GM12878 (cell line): ENCODE measurements around the gene MAP7D2. TPM values are rescaled to one million over a fixed set of nuclear protein-coding genes. Genes with fewer than 3 reads are reported as not detected.

Experiments
- ATAC-seq: fragments of 200-7000 bp; cut with Tn5 transposase; 3 replicates; pipeline ENCODE4 v1.9.1; 2020; ENCODE audit warnings: mild to moderate bottlenecking, moderate library complexity
- BruUV-seq: library from RNA; stranded (reverse); fragments of 400-500 nt; replicated peaks from 2 replicates; lab custom pipeline; 2021; lab: Mats Ljungman, UMichigan
- CTCF ChIA-PET: fragments of 300-600 bp; sonication (Branson Sonifier 250); formaldehyde crosslinking; extraction: SDS; loops from one replicate; lab custom pipeline; 2021; ENCODE audit warnings: inconsistent platforms; lab: Yijun Ruan, JAX
- POLR2A ChIA-PET: fragments of 350-600 bp; formaldehyde crosslinking; extraction: SDS; loops from one replicate; lab custom pipeline; 2021; ENCODE audit warnings: inconsistent platforms; lab: Charles Lee
- RAD21 ChIA-PET: fragments of 300-600 bp; sonication (Branson Sonifier 250); formaldehyde crosslinking; loops from one replicate; lab custom pipeline; 2023; ENCODE audit warnings: antibody characterized with exemption; ENCODE audit not compliant: unreplicated experiment; lab: Charles Lee
- SMC1A ChIA-PET: fragments of 300-600 bp; sonication (Branson Sonifier 250); formaldehyde crosslinking; loops from one replicate; lab custom pipeline; 2023; ENCODE audit not compliant: unreplicated experiment, uncharacterized antibody; lab: Charles Lee
- DNase-seq: peaks from one replicate; pipeline ENCODE4 v3.0.0-alpha.2; 2011; ENCODE audit warnings: low read depth, low spot score
- FAIRE-seq: peaks from 3 replicates; lab custom pipeline; 2011; peaks lifted over from hg19 to GRCh38; lab: Jason Lieb, UNC
- H2AFZ ChIP-seq: 2 replicates; pipeline ENCODE4 v1.6.0; 2011; ENCODE audit warnings: low read depth, low read length, control low read depth; ENCODE audit not compliant: control insufficient read depth
- H3K27ac ChIP-seq: 2 replicates; pipeline ENCODE4 v1.5.1; 2011; ENCODE audit warnings: control low read depth; ENCODE audit not compliant: control insufficient read depth, insufficient read depth
- H3K27me3 ChIP-seq, 2 experiments: replicated peaks in 1 of 2; 2 replicates each; pipeline versions ENCODE4 v1.6.0 to v1.6.1; 2011; ENCODE audit warnings: low read length in 1 of 2; ENCODE audit not compliant: control insufficient read depth in 2 of 2, insufficient read depth in 2 of 2
- H3K36me3 ChIP-seq, 2 experiments: 2 replicates each; pipeline ENCODE4 v1.5.1; 2011; ENCODE audit warnings: low read length in 1 of 2; ENCODE audit not compliant: control insufficient read depth in 2 of 2, insufficient read depth in 2 of 2
- H3K4me1 ChIP-seq: 2 replicates; pipeline ENCODE4 v1.6.1; 2011; ENCODE audit warnings: mild to moderate bottlenecking, low read length, moderate library complexity, mixed read lengths; ENCODE audit not compliant: control insufficient read depth, insufficient read depth
- H3K4me2 ChIP-seq: 2 replicates; pipeline ENCODE4 v1.6.0; 2011; ENCODE audit warnings: control low read depth; ENCODE audit not compliant: control insufficient read depth, insufficient read depth
- H3K4me3 ChIP-seq: fragments of 200-600 bp; sonication (generic); 2 replicates; pipeline ENCODE4 v1.5.1; 2016
- H3K79me2 ChIP-seq: 2 replicates; pipeline ENCODE4 v1.6.0; 2011; ENCODE audit warnings: low read length; ENCODE audit not compliant: control insufficient read depth, insufficient read depth
- H3K9ac ChIP-seq: 2 replicates; pipeline ENCODE4 v1.8.0; 2011; ENCODE audit warnings: low read length, control low read depth, mixed read lengths; ENCODE audit not compliant: control insufficient read depth, insufficient read depth
- H3K9me3 ChIP-seq: replicated peaks from 3 replicates; pipeline ENCODE4 v1.5.1; 2011; ENCODE audit warnings: mild to moderate bottlenecking, low read length; ENCODE audit not compliant: control insufficient read depth, insufficient read depth
- H4K20me1 ChIP-seq: 2 replicates; pipeline ENCODE4 v1.6.0; 2011; ENCODE audit not compliant: control insufficient read depth, insufficient read depth
- BRCA1 ChIP-seq: IDR thresholded peaks from 2 replicates; pipeline ENCODE4 v1.6.1; 2011; ENCODE audit warnings: low read depth, low read length, improper control_type of control experiment
- CBX3 ChIP-seq: fragments of 200-600 bp; sonication (generic); IDR thresholded peaks from 2 replicates; pipeline ENCODE4 v1.6.1; 2016; ENCODE audit warnings: low read depth, borderline replicate concordance
- CREM ChIP-seq: IDR thresholded peaks from 2 replicates; pipeline ENCODE4 v1.6.1; 2014; ENCODE audit warnings: antibody characterized with exemption, low read depth
- EED ChIP-seq: sonication (generic); IDR thresholded peaks from 2 replicates; pipeline ENCODE4 v1.6.1; 2016; ENCODE audit warnings: antibody characterized with exemption, low read depth
- EP300 ChIP-seq, 2 experiments: fragments of 150-350 bp in 1 of 2; IDR thresholded peaks; 2 replicates each; pipeline ENCODE4 v1.6.1; 2011 to 2012; ENCODE audit warnings: low read depth in 2 of 2, low read length in 2 of 2, borderline replicate concordance in 1 of 2, improper control_type of control experiment in 1 of 2, inconsistent platforms in 1 of 2; ENCODE audit not compliant: control insufficient read depth in 1 of 2
- HSF1 ChIP-seq: fragments of 150-350 bp; IDR thresholded peaks from 2 replicates; pipeline ENCODE4 v1.6.1; 2014; ENCODE audit warnings: mild to moderate bottlenecking, low read depth, low read length
- MEF2B ChIP-seq: fragments of 450-650 bp; IDR thresholded peaks from 2 replicates; pipeline ENCODE4 v1.6.1; 2018; ENCODE audit warnings: mild to moderate bottlenecking, moderate library complexity; ENCODE audit not compliant: partially characterized antibody, poor library complexity, severe bottlenecking
- MTA2 ChIP-seq: fragments of 450-650 bp; IDR thresholded peaks from 2 replicates; pipeline ENCODE4 v1.6.1; 2016; ENCODE audit warnings: low read depth, mild to moderate bottlenecking, moderate library complexity
- MTA3 ChIP-seq: IDR thresholded peaks from 2 replicates; pipeline ENCODE4 v1.6.1; 2012; ENCODE audit warnings: low read length, inconsistent platforms, borderline replicate concordance
- NFIC ChIP-seq: IDR thresholded peaks from 2 replicates; pipeline ENCODE4 v1.6.1; 2012; ENCODE audit warnings: low read depth, mild to moderate bottlenecking, inconsistent platforms, low read length, moderate library complexity
- NRF1 ChIP-seq: conservative IDR thresholded peaks from 2 replicates; pipeline ENCODE4 v1.6.1; 2011; ENCODE audit warnings: mild to moderate bottlenecking, low read depth, low read length, improper control_type of control experiment
- POLR2AphosphoS5 ChIP-seq: IDR thresholded peaks from 2 replicates; pipeline ENCODE4 v1.6.1; 2011; ENCODE audit warnings: mild to moderate bottlenecking, low read length, inconsistent platforms
- RB1 ChIP-seq: fragments of 450-650 bp; formaldehyde crosslinking; IDR thresholded peaks from 2 replicates; pipeline ENCODE4 v1.6.1; 2017; ENCODE audit warnings: mild to moderate bottlenecking, borderline replicate concordance
- RELA ChIP-seq: fragments of 450-650 bp; IDR thresholded peaks from 2 replicates; pipeline ENCODE4 v1.8.0; 2014; ENCODE audit warnings: borderline replicate concordance; ENCODE audit not compliant: partially characterized antibody
- STAT3 ChIP-seq: IDR thresholded peaks from 2 replicates; pipeline ENCODE4 v1.6.1; 2011; ENCODE audit warnings: low read depth, low read length, improper control_type of control experiment
- SUZ12 ChIP-seq: fragments of 200-600 bp; sonication (generic); IDR thresholded peaks from one replicate; pipeline ENCODE4 v1.6.1; 2018; ENCODE audit warnings: antibody characterized with exemption, mild to moderate bottlenecking; ENCODE audit not compliant: unreplicated experiment
- TBL1XR1 ChIP-seq: IDR thresholded peaks from 2 replicates; pipeline ENCODE4 v1.6.1; 2012; ENCODE audit warnings: low read depth, low read length, improper control_type of control experiment
- WRNIP1 ChIP-seq: IDR thresholded peaks from 2 replicates; pipeline ENCODE4 v1.6.1; 2011; ENCODE audit warnings: low read depth, low read length, improper control_type of control experiment, borderline replicate concordance
- YBX1 ChIP-seq: fragments of 450-650 bp; IDR thresholded peaks from 2 replicates; pipeline ENCODE4 v1.6.1; 2016; ENCODE audit warnings: antibody characterized with exemption
- ZBTB40 ChIP-seq: fragments of 450-650 bp; IDR thresholded peaks from 2 replicates; pipeline ENCODE4 v1.6.1; 2016; ENCODE audit warnings: mild to moderate bottlenecking, moderate library complexity, borderline replicate concordance
- WGBS: methylation state at CpG from one replicate; pipeline ENCODE4 v1.1.6; 2016; ENCODE audit warnings: low lambda C conversion rate; ENCODE audit not compliant: insufficient replicate concordance, insufficient coverage; ENCODE audit errors: missing lambda C conversion rate; 5-methylcytosine and 5-hydroxymethylcytosine counted together
- in situ Hi-C: fragments of 300-500 bp; cut with MboI; formaldehyde crosslinking; loops from 9 replicates; pipeline ENCODE4 v1.14.3; 2018; ENCODE audit warnings: mixed read lengths
- intact Hi-C: fragments of 100-400 bp; cut with micrococcal nuclease; formaldehyde crosslinking; loops from one replicate; pipeline ENCODE4 v1.14.2; 2022; ENCODE audit not compliant: unreplicated experiment
- polyA plus RNA-seq, 11 experiments: library from polyadenylated mRNA; depleted of rRNA in 4 of 11; unstranded in 6 of 11; stranded (reverse) in 5 of 11; fragments of >200 nt; fragmentation: Nextera tagmentation in 4 of 11; fragmentation: Illumina TruSeq in 1 of 11; extraction: Ambion mirVana in 4 of 11; extraction: Trizol in 1 of 11; gene quantifications; 1 replicate in 1 of 11; 2 replicates in 10 of 11; pipeline versions ENCODE4 v1.2.1 to v1.2.3, GENCODE V29; 2011 to 2016; ENCODE audit warnings: inconsistent platforms in 2 of 11, missing spikeins in 2 of 11, low read depth in 1 of 11
- total RNA-seq, 4 experiments: library from RNA; depleted of rRNA in 3 of 4; stranded (reverse); fragments of >200 nt in 3 of 4; fragmentation: Illumina TruSeq in 1 of 4; extraction: Trizol in 1 of 4; gene quantifications; 2 replicates each; pipeline versions ENCODE4 v1.2.1 to v1.2.3, GENCODE V29; 2013 to 2021

MAP7D2 gene
- total and polyA plus RNA-seq, 10 of the 15 experiments (the other 5 are each of a cell fraction or from before 2014, with no cell fraction given), result 0.06 to 18.4 (median 0.22) TPM

- Histone ChIP-seq H3K36me3 (no peaks in the 10 kb centered on the region), H4K20me1 (no peaks in the 10 kb centered on the region), H3K27ac (no peak overlapping the region), H3K79me2 (no peaks in the 10 kb centered on the region), H3K4me2 (no peak overlapping the region), H2AFZ (no peak overlapping the region), H3K4me1 (peaks cover 6% of the 10 kb centered on the region), H3K4me3 (no peak overlapping the region), H3K9ac (no peak overlapping the region), H3K27me3 (no peaks in the 10 kb centered on the region), H3K9me3 (no peaks in the 10 kb centered on the region)
- DNase-seq (no peak), ATAC-seq (peak; percentile 96), FAIRE-seq (no peak)
- CTCF ChIA-PET, result interaction anchor here (1.1 kb wide), 1 partner anchor 14 kb away, joined by 3 read pairs; no protein-coding TSS in a partner anchor
- in situ Hi-C loops, result no loop called here
- POLR2A ChIA-PET, result no interaction called here
- RAD21 ChIA-PET, result interaction anchor here (2.2 kb wide), 1 partner anchor 59 kb away, joined by 7 read pairs; no protein-coding TSS in a partner anchor
- SMC1A ChIA-PET, result no interaction called here
- WGBS, result 19% methylated on average over 9 of the region's 9 CpGs
- intact Hi-C loops, result no loop called here
- no TSS peak for BruUV-seq
- TF ChIP-seq YBX1 (no peak), CBX3 (no peak), NFIC (0 out of 2 replicates have a peak, but pooled peaks have one; percentile 26), SUZ12 (no peak), HSF1 (no peak), MTA2 (no peak), CREM (no peak), BRCA1 (no peak), WRNIP1 (no peak), POLR2AphosphoS5 (no peak), MTA3 (no peak), STAT3 (no peak), MEF2B (no peak), TBL1XR1 (no peak), NRF1 (no peak), EP300 (IDR thresholded peaks at IDR 0.05; ENCODE audit: borderline replicate concordance in 1 of 2, control insufficient read depth in 1 of 2, low read depth in 2 of 2, low read length in 2 of 2) (no peak), ZBTB40 (no peak), RELA (no peak), EED (peak; percentile 35; the same call in 1 of the 2 replicates), RB1 (no peak)
Measured at GRCh38 chrX:19964017-19964710, 152.5 kb downstream of the MAP7D2 start.
